Adipose tissue (tissue), 3 donors: ENCODE measurements around the gene SUN5. TPM values are rescaled to one million over a fixed set of nuclear protein-coding genes. Genes with fewer than 3 reads are reported as not detected.
"Not testable (repeated sequence)": the region's sequence is repeated elsewhere in the genome, so short reads cannot be mapped to it uniquely, and the experiment has no call there.

Experiments used
- H3K27ac ChIP-seq: one replicate; pipeline ENCODE4 v1.5.1; 2013; ENCODE audit warnings: low read depth, low read length
- WGBS, 3 donors: extraction: QIAGEN DNeasy Blood & Tissue Kit; methylation state at CpG; one replicate each; pipeline ENCODE4 v1.1.7; 2013; 5-methylcytosine and 5-hydroxymethylcytosine counted together
- polyA plus RNA-seq, 3 donors: library from polyadenylated mRNA; stranded (reverse); fragments of 200-250 nt; gene quantifications; one replicate each; pipeline ENCODE4 v1.2.3, GENCODE V29; 2013
- donor health status: healthy with polysubstance abuse.
- donor health status: Bipolar disorder and iron deficiency.
- donor health status: healthy.

Gene SUN5, protein sequence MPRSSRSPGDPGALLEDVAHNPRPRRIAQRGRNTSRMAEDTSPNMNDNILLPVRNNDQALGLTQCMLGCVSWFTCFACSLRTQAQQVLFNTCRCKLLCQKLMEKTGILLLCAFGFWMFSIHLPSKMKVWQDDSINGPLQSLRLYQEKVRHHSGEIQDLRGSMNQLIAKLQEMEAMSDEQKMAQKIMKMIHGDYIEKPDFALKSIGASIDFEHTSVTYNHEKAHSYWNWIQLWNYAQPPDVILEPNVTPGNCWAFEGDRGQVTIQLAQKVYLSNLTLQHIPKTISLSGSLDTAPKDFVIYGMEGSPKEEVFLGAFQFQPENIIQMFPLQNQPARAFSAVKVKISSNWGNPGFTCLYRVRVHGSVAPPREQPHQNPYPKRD
- not detected for polyA plus RNA-seq

GRCh38 chr20:33004141-33004751, at the start of gene SUN5:
TSS of gene SUN5 (minus strand) at chr20:33004433. CDS start at chr20:33004340, 93 bp downstream.
- WGBS, 3 donors, result 62 to 84% (median 75%) methylated on average over 6 of the region's 6 CpGs
- no peak within 1 kb of the TSS for H3K27ac ChIP-seq

- 74 to 82% (median 76%) methylated on average over 24 to 25 of the region's 25 CpGs for WGBS, 3 donors
Measured at GRCh38 chr20:33053291-33054106, 49.3 kb upstream of the SUN5 start, which contains the start of gene BPIFB3. TSS of gene BPIFB3 (plus strand) at chr20:33053903. CDS start at chr20:33055436, 1,533 bp downstream.

DNA sequence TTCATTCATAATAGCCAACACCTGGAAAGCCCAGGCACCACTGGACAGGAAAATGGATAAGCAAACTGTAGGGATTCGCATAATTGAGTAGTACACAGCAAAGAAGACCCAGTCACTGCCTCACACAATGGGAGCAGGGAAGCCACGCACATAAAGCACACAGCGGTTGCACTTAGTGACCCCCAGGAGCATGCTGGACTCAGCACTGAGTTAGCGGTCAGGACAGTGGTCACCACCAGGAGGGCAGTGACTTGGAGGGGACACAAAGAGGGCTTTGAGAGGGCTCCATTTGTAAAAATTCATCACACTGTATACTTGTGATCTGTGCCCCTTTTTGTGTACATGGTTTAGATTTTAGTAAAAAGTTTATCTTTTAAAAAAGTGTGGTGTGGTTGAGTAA, 47.1 kb upstream of the SUN5 start:
- no peak overlapping the region for H3K27ac ChIP-seq
- WGBS, 3 donors, result 67 to 85% (median 76%) methylated on average over 4 of the region's 4 CpGs

More at GRCh38 chr20:33053291-33054106, 49.3 kb upstream of the SUN5 start, which contains the start of gene BPIFB3:
- no peak within 1 kb of the TSS for H3K27ac ChIP-seq

GRCh38 chr20:33046412-33046811, 42.2 kb upstream of the SUN5 start:
- no peak overlapping the region for H3K27ac ChIP-seq
- 62 to 78% (median 78%) methylated on average over 3 of the region's 3 CpGs for WGBS, 3 donors

DNA sequence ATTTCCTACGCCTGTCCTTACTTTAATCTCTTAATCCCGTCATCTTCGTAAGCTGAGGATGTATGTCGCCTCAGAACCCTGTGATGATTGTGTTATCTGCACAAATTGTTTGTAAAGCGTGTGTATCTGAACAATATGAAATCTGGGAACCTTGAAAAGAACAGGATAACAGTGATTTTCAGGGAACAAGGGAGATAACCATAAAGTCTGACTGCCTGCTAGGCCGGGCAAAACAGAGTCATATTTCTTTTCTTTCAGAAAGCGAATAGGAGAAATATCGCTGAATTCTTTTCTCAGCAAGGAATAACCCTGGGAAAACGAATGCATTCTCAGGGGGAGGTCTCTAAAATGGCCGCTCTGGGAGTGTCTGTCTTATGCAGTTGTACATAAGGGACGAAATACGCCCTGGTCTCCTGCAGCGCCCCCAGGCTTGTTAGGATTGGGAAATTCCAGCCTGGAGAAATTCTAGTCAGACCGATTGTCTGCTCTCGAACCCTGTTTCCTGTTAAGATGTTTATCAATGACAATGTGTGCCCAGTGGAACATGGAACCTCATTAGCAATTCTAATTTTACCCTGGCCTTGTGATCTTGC, 41.0 kb upstream of the SUN5 start:
- not testable (repeated sequence) for H3K27ac ChIP-seq
- 76 to 89% (median 80%) methylated on average over 15 of the region's 15 CpGs for WGBS, 3 donors

DNA sequence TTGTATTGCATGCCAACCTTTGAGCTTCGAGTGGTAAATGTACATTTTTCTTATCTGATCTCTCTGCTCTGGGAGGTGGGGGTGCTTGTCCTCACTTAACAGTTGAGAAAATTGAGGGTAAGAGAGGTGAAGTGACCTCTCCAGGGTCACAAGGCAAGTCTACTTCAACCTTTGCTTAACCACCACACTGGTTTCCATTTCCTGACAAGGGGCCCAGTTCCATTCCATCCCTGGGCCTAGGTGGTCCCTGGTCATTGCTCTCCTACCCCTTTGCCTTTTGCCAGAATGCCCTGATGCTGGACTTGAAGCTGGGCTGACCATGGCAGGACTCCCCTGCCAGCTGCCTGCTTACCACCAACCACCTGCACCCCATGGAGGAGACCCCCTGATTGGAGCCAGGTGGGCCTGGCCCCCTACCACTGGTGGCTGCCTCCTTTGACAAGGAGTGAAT, 39.5 kb upstream of the SUN5 start:
- no peak overlapping the region for H3K27ac ChIP-seq
- 18 to 66% (median 47%) methylated on average over 1 of the region's 1 CpG for WGBS, 3 donors

- 61 to 81% (median 74%) methylated on average over 2 of the region's 2 CpGs for WGBS, 3 donors
- H3K27ac ChIP-seq, result no peak overlapping the region
Measured at GRCh38 chr20:33042983-33043730, 38.9 kb upstream of the SUN5 start.

DNA sequence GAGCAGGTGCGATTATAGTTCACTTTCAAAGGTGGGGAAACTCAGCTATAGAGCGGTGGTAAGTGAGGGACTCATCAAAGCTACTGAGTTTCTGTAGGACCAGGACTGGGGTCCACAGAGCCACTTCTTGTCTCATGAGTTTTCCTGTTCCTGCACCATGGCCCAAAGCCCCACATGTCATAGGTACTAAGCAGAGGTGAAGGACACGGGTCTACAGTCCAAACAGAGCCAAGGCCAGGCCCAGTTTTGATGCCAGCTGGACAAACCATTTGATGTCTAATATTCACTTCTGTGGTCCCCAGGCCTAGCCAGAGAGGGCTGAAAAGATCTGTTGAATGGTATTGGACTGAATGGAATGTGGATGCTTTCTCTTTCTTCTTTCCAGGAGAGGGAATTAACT, 38.2 kb upstream of the SUN5 start:
- 82 to 94% (median 86%) methylated on average over 3 of the region's 3 CpGs for WGBS, 3 donors
- H3K27ac ChIP-seq, result no peak overlapping the region

GRCh38 chr20:33038243-33038642, 34.0 kb upstream of the SUN5 start:
- 81 to 88% (median 85%) methylated on average over 4 of the region's 4 CpGs for WGBS, 3 donors

DNA sequence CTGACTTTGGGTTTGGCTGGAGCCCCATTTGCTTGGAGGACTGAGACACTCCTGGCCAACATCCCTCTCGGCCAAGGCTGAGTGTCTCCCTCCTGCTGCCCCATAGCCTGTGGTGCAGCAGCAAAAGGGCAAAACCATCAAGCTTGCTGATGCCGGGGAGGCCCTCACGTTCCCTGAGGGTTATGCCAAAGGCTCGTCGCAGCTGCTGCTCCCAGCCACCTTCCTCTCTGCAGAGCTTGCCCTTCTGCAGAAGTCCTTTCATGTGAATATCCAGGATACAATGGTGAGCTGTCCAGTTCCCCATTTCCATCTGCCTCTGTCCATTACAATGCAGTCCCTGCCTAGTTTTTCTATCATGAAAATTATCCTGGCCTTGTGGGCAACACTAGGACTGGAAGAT, 33.2 kb upstream of the SUN5 start:
- no peak overlapping the region for H3K27ac ChIP-seq
- WGBS, 3 donors, result 58 to 69% (median 60%) methylated on average over 5 of the region's 5 CpGs

More at GRCh38 chr20:33038243-33038642, 34.0 kb upstream of the SUN5 start:
- H3K27ac ChIP-seq, result no peak overlapping the region

DNA sequence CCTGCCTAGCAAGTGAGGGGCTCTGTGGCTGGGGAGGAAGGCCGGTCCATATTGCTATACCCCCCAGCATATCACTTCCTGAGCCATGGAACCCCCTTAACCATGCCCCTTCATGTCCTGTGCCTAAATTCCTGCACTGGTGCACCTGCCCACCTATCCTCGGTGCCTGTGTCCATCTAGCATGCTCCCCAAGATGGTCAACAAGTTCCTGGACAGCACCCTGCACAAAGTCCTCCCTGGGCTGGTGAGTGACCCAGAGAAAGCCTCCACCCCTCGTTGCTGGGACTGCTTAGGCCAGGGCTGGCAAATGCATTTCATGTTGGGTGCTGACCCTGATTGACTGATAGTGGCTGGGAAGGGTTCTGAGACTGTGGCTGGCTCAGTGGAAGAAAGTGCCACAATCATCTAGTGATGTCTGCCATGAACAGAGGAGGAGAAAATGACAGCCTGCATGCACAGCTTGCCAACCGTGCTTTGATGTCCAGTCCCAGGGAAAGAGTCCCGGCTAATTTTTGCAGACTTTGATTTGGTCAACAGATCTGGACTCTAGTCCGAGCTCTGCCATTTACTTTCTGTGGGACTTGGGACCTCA, 30.8 kb upstream of the SUN5 start:
- H3K27ac ChIP-seq, result no peak overlapping the region
- 76 to 86% (median 76%) methylated on average over 6 of the region's 6 CpGs for WGBS, 3 donors

DNA sequence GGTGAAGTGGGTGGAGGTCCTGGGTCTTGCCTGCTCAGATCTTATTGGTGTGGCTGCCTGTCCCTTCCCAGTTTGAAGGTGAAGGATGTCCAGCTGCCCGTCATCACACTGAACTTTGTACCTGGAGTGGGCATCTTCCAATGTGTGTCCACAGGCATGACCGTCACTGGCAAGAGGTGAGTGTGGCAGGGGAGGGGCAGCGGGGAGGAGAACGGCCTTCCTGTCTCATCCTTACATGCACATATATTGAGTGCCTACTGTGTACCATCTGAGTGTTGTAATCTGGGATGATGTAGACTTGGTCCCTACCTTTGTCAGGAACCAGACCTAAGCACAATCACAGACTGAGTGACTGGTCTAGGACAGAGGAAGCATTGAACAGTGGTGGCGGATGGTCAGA, 29.9 kb upstream of the SUN5 start:
- H3K27ac ChIP-seq, result no peak overlapping the region
- 72 to 88% (median 74%) methylated on average over 5 of the region's 5 CpGs for WGBS, 3 donors

GRCh38 chr20:33033381-33033780, 29.1 kb upstream of the SUN5 start:
- 58 to 78% (median 71%) methylated on average over 5 of the region's 5 CpGs for WGBS, 3 donors
- no peak overlapping the region for H3K27ac ChIP-seq

DNA sequence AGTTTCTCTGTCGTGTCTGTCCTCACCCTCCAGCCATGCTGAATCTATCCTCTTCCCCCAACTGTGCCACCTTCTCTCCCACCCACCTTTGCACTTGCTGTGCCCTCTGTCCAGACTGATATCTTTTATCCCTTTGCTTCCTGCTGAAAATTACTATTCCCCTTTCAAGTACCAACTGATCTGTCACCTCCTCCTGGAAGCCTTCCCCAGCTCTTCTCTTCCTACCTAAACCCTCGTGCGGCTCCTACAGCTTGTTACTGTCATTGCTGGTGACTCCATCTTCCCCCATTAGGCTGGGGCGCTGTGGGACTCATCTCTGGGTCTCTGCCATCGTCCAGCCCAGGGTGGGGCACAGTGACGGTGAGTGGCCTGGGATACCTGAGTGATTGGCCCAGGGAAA, 28.3 kb upstream of the SUN5 start:
- H3K27ac ChIP-seq, result no peak overlapping the region
- WGBS, 3 donors, result 73 to 81% (median 77%) methylated on average over 6 of the region's 6 CpGs

- 83 to 92% (median 90%) methylated on average over 10 of the region's 10 CpGs for WGBS, 3 donors
- H3K27ac ChIP-seq, result no peak within 1 kb of the TSS
Measured at GRCh38 chr20:33031531-33031930, 27.3 kb upstream of the SUN5 start, which contains the start of gene BPIFB6. TSS of gene BPIFB6 (plus strand) at chr20:33031648. CDS start at chr20:33031648, 0 bp downstream.

DNA sequence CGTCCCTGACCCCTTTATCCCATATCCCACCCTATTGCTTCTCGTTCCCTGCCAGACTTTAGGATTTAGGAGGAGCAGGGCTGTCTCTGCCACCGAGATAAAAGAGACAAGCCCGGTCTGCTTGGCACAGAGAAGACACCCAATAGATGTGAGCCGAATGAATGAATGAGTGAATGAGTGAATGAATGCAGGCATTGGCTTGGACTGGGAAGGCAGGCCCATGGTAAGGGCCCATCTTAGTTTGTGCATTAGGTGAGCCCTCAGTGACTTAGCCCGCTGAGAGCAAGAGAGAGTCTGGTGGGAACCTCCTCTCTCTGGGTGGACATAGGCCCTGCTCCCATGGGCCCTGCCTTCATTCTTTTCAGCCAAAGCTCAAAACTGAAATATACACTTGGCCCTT, 26.3 kb upstream of the SUN5 start:
- no peak overlapping the region for H3K27ac ChIP-seq
- 77 to 87% (median 81%) methylated on average over 6 of the region's 6 CpGs for WGBS, 3 donors

GRCh38 chr20:33030076-33030475, 25.8 kb upstream of the SUN5 start:
- whole genome bisulfite sequencing, 3 donors, result 79 to 86% (median 79%) methylated on average over 9 of the region's 9 CpGs
- H3K27ac ChIP-seq, result no peak overlapping the region
